Body of pancreas (tissue), 4 donors: ENCODE measurements around the gene USP49.

Experiments used
- POLR2A ChIP-seq, 3 donors: fragments of 450-650 bp; IDR thresholded peaks; one replicate each; pipeline ENCODE4 v1.6.1; 2016; ENCODE audit warnings: antibody characterized with exemption in 3 of 3, mild to moderate bottlenecking in 2 of 3
- TF ChIP-seq, protein P1 (sequence below), 7 experiments: fragments of 450-650 bp in 4 of 7; fragments of 200-600 bp in 3 of 7; sonication (generic) in 3 of 7; IDR thresholded peaks; one replicate each; pipeline ENCODE4 v1.5.1; 2016 to 2019; ENCODE audit warnings: antibody characterized with exemption in 7 of 7

GRCh38 chr6:41887331-41887751 lies 7.8 kb downstream of the USP49 start:
- no peak for TF ChIP-seq POLR2A (IDR thresholded peaks at IDR 0.05)
- TF ChIP-seq, protein P1, sequence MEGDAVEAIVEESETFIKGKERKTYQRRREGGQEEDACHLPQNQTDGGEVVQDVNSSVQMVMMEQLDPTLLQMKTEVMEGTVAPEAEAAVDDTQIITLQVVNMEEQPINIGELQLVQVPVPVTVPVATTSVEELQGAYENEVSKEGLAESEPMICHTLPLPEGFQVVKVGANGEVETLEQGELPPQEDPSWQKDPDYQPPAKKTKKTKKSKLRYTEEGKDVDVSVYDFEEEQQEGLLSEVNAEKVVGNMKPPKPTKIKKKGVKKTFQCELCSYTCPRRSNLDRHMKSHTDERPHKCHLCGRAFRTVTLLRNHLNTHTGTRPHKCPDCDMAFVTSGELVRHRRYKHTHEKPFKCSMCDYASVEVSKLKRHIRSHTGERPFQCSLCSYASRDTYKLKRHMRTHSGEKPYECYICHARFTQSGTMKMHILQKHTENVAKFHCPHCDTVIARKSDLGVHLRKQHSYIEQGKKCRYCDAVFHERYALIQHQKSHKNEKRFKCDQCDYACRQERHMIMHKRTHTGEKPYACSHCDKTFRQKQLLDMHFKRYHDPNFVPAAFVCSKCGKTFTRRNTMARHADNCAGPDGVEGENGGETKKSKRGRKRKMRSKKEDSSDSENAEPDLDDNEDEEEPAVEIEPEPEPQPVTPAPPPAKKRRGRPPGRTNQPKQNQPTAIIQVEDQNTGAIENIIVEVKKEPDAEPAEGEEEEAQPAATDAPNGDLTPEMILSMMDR (IDR thresholded peaks at IDR 0.05), result no peak
